ENCODE results near the gene NTRK1.

- TF ChIP-seq NFRKB (IDR thresholded peaks at IDR 0.05) = no peak
- no peak for TF ChIP-seq EZH2 (conservative IDR thresholded peaks at IDR 0.05; ENCODE audit: low read depth, low read length)
Observed at GRCh38 chr1:156908955-156909354, 48.3 kb downstream of the NTRK1 start.

All from HepG2 (cell line).